Renal cortical epithelial cell (primary cell): ENCODE measurements around the gene UBL7. TPM values are rescaled to one million over a fixed set of nuclear protein-coding genes. Genes with fewer than 3 reads are reported as not detected.

Experiments used
- DNase-seq: peaks from one replicate; pipeline ENCODE4 v3.0.0-alpha.2; 2011; ENCODE audit warnings: low read depth
- total RNA-seq: library from RNA; depleted of rRNA; stranded (reverse); fragments of >200 nt; gene quantifications from 2 replicates; pipeline ENCODE4 v1.2.3, GENCODE V29; 2014

UBL7 gene
- total RNA-seq, 1 donor from 2014 or later, result 31.2 TPM

DNA sequence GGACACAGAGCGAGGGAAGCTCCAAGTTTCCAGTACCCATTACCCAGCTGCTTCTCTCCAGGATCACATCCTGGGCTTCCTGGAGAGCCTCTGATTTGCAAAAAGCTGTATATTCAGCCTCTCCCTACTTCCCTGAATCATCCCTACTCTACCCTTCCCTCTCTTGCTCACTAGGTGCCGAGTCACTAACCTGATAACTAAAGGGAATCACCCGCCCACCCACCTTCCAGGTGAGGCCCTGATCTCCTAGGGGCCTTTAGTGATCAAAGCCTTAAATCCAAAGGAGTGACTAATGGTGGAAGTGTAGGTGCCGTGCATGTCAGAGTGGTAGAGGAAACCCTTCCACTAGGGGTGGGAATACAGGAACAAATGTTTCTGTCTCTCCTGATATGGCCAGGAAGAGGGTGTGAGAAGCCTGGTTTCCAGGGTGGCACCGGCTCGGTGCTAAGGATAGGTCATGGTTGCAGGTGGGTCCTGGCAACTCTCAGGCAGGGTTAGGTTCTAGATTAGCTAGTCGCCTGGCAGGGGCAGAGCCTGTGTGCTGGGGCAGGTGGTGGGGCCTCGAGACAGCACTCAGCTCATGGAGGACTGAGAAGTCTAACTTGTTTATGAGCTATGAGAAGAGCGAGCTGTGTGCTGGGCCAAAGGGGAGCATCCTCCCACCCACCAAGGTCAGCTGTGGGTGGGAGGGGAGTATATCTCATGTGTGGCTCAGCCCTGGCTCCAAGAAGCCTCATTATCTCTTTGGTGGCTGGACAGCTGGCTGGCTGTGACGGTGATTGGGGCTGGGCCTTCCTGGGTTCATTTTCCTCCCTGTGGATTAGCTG, 37.3 kb downstream of the UBL7 start:
- peak; percentile 39 for DNase-seq

DNA sequence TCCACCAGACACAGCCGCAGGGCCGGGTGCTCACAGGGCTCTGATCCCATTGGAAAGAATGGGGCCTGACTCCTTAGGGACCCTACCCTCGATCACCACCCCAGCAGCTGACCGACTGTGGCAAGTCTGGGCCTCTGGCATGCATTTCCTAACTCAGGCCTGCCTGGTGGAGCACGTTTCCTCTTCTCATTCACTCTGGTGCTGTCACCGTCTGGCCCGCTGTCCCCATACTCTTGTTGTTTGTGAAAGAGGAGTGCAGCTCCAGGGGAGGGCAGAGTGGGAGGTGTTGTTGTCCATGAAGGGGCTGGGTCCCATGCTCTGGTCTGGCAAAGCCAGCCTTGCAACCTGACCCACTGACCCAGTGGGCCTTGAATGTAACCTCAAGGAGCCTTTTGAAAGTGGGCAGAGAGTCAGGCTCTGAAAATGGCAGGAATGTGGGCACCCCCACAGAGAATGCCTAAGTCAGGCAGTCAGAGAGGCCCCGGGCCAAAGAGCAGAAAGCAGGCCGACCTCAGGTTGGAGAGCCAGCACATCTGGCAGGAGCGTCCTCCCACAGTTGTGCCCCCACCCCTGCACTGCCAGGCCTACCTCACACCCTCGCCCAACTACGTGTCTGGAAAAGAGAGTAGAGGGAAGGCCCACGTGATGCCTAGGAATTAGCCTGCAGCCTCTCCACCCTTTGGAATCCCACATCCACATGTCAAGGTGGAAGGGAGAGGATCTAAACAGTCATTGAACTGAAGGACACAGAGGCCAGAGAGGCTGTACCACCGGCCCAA, 38.1 kb downstream of the UBL7 start:
- peak; percentile 94 for DNase-seq

DNA sequence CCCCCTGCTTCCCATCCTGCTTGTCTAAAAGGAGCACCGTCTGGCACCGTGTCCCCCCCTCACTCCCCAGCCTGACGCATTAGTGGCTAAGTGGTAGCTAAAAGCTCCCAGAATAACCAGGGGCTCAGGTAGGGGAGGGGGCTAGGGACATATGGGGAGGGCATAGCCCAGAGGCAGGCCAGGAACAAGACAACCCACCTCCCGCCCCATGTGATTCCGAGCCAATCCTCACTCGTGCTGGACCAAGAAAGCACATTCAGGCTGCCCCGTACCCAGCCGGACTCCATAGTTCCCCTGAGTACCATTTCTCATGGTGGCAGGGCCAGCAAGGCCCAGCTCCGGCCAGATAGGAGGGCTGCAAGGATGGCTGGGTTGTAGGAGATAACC, 38.7 kb downstream of the UBL7 start:
- DNase-seq, result no peak

DNA sequence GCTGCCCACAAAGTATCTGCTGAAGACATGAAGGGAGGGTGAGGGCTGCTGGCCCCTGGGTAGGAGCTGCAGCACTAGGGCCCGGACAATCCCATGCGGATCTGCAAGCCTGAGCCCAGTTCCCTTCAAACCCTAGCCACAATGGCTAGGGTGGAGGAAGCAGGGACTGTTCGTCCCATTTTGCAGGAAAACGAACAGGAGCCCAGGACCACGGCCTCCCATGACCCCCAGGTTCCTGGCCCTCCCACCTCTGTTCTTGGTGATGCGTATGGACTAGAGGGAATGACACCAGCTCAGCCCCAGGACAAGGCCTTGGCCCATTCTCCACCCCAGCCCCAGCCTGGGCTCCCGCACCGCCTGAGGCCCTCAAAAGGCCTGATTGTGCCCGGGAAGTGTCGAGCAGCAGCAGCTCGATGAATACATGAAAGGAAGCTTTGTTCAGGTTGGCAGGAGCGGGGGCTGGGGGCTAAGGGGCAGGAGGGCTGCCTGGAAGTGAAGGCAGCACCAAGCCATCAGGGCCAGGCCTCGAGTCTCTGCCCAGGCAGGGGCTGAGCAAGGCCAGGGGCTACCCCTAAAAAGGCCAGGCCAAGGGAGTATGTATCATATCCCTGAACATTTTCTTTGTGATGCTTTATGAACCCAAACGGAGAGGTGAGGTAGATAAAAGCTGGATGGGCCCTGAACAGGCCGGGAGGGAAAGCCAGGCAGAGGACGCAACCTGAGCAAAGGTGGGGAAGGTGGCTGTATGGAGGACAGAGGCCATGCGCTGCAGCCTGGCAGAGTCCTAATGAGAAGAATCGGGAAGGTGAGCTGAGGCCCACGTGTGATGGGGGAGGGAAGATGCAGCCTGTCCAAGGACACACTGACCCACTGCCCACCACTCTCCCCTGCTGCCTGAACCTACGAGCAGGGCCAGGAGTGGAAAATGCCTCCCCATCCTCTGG, 39.4 kb downstream of the UBL7 start:
- no peak for DNase-seq

DNA sequence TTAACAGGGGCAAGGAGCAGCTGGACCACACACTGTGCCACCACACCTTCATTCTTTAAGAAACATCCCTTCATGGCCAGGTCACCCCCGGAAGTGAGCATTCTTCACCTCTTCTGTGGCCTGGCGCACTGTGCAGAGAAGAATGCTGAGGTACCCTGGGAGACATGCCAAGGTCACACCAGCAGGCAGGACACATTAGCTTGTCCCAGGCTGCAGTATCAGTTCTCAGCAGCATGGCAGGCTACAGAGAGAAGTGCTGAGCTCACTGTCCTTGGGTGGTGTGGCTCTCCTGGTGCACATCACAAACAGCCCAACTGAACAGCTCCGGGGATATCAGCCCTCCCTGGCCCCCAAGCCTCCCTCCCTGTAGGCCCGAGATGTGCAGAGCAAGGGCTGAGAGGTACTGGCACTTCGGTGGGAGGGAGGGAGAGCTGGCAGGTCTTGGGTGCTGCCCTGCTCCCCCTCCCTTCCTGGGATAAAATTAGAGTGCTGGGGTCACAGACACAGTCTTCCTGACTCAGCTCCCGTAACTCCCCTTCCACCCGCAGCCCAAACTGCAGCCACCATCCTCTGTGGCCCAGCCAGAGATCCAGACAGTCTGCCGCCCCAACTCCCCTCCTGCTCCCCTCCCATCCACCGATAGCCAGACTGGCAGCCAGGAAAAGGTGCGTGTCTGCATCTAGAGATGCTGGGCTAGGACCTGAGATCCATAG, 40.6 kb downstream of the UBL7 start:
- DNase-seq, result peak; percentile 49

DNA sequence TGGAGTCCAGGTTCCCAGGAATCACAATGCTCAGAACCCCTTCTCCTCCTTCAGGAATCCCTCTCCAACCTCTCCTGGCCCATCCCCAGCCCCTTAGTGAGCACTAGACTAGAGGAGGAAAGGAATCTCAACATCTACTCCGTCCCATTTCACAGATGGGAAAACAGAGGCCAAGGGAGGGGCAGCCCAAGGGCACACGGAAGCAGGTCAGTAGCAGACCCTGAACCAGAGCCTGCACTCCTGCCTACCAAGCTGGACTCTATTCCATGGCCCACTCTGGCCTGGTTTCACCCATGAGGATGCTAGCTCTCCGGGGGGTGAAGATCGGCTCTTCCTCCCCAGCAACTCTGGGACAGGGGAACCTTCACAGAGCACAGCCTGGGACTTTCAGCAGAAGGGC, 41.5 kb downstream of the UBL7 start:
- DNase-seq, result no peak

DNA sequence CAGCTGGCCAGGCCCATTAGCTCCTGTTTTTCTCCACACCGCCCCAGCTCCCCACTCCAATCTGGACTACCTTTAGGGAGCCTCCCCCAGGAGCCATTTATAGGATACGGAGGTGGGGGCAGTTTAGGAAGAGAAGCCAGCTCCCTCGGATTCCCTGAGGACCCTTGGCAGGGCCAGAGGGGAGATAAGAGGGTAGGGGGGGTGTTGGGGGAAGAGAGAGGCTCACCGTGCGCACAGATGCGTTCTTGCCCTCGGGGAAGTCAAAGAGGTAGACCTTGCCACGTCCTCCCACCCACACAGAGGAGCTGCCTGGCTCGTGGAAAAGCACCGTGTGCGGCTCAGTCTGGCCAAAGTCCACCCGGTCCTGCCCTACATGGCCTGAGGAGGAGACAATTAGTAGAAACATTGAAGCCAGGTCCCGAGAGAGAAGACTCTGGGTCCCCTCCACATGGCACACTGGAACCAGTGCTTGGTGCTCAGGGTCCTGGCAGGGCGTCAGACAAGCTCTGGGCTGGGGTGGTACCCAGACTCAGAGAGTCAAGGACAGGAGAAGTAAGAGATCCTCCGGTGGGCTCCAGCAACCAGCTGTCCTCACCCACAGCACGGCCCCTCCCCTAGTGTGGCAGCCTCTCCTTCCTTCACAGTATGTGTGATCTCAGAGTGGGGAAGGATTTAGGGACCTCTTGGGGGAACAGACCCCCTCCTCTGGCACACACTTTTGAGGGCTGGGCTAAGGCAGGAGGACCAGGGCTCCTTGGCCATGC, 42.2 kb downstream of the UBL7 start:
- no peak for DNase-seq

DNA sequence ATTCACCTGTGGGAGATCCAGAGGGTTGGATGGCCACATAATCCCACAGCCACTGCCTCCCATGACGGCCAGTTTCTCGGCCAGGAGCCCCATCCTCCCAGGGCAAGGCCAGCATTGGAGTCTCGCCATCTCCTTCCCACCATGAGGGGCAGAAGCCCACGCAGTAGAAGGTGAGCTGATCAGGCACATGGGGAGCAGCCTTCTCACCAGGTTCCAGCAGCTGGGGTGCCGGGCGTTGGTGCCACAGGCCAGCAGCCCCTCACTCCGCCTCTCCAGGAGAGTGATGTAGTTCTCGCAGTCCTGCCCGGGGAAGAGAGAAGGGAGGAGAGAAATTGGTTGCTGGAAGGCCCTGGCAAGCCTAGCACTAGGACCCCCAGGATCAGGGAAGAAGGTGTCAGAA, 43.3 kb downstream of the UBL7 start:
- DNase-seq, result no peak

DNA sequence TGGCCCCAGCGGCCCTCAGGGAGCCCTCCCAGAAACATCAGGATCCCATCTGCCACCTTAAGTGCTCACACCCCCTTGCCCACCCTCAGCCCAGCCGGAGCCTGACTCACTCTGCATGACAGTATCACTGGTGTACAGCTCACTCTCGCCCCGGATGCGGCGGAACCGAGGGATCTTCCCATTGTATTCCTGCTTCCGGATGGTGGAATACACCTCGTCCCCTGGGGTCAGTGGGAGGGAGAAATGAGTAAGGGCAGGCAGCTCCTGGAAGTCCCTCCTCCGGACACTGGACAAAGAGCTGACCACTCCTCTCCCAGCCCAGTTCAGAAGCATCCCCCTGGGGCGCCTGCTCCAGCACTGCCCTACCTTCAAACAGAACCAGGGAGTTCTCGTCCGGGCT, 43.7 kb downstream of the UBL7 start:
- DNase-seq, result peak; percentile 22

DNA sequence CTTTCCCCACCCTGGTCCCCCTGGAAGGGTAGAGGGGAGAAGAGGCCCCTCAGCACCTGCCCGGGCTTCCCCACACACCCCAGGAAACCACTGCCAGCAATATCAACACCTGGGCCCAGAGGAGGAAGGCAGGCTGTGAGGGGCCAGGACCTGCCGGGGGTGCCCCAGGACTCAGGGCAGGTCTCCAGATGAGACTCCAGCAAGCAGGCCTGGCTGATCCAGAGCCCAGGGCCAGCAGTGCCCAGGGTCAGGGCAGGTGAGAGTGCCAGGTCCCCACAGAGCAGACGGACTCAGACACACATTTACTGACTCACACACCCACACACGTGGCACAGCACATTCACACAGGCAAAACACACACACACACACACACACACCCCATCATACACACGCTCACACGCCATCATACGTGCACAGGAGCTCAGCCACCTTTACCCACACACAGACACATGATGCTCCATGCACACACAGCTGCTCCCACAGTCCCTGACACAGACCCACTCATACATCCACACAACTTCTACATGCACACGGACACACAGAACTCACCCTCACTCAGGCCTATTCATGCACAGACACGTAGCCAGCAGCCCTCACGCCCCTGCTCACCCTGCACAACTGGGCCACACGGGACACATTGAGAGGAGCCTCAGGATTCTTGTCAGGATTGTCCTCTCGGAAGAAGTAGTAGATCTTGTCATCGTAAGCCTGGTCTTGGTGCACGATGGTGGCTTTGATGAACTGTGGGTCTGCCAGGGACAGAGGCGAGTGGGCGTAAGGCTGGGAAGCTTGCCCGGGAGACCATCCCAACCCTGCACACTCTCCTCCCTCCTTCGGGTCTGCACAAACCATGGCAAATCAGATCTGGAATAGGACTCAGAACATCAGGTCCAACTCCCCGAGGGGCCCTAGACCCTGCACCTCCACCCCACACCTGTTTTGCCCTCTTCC, 44.7 kb downstream of the UBL7 start:
- no peak for DNase-seq

DNA sequence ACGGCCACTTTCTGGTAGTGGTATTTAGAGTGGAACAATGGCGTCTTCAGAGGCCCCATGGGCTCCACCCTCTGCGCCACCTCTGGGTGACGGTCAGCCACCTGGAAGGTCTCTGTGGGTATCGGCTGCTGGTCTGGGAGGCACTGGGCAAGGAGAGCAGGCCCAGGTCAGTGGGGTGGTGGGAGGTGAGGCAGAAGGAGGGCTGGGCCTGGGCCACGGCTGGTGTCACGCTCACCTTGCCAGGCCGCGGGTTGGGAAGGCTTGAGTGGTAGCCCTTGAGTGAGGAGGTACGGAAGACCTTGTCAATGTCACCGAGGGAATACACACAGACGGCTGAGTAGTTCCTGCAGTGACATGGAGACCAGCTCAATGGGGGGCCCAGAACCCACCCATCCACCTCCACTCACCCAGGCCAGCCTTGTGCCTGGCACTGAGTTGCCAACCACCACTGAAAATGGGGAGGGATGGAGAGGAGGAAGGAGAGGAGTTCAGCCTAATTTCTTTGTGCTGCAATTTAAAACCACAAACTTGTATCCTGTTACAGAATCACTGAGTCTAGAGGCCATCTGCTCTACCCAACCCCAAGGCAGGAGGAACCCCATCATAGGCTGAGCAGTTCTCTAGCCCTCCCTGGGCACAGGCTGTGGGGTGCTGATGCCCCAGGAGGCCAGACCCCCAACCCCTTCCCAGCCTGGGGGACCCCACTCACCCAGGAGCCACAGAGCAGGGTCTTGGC, 46.2 kb downstream of the UBL7 start:
- no peak for DNase-seq

DNA sequence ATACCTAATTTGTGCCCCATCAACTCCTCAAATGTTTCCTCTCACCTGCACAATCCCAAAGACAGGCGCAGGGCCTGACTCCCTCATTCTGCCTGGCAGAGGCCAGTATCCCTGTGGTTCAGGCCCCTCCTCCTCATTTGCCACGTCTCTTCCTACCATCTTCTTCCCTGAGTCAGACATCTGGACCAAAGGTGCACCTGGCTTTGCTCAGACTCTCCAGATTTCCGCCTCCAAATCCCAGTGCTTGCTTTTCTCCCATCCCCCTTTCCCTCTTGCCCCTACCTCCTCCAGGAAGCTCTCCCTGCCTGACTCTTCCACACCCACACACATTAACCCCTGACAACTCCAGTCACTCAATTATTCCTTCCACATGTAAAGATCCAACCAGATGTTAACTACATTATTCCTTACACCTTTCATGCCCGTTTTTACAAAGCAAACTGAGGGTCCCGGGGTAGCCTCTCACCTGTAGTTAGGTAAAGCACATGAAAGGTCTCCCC, 46.8 kb downstream of the UBL7 start:
- DNase-seq, result no peak

DNA sequence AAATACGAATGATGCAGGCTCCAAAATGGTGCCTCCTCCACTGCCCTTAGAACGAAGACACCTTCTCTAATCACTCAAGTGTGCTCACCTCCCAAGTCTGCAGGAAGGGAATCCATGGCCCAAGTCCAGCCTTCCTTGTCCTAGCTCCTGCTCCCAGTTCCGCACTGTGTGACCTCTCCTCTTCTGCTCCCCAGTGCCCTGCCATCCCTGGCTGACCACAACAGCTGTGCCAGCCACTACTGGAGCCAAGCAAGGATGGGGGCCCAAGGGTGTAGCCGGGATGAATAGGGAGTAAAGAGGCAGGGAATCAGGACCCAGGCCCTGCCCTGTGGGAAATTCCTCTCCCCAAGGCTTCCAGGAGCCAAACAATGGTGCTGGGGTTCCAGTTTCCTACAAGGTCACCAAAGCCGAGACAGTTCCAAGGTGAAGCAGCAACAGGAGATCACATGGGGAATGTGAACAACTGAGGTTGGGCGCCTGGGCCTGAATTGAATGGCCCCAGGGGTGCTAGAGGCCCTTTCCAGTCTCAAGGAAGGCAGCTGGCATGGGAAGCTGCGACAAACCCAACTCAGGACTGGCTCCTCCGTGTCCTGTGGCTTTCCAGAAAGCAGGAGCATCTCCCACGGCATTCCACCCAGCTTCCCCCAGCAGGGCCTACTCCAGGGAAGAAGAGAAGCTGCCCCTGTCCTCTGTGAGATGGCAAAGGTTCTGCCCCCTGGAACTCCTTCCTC, 47.4 kb downstream of the UBL7 start:
- DNase-seq, result no peak

DNA sequence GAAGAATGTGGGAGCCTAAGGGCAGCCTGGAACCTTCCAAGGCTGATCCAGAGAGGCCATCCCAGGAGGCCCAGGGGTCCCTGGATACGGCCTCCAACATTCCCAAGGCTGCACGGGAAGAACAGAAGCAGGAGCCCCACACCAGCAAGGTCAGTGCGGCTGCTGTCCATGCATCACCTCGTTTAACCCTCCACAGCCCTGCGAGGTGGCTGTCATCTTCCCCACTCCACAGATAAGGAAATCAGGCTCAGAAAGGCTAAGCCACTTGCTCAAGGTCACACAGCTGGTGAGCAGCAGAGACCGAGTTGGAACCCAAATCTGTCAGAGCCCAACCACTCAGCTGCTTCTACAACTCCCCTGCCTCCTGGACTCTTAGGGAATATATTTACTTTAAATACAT, 48.8 kb downstream of the UBL7 start:
- no peak for DNase-seq

DNA sequence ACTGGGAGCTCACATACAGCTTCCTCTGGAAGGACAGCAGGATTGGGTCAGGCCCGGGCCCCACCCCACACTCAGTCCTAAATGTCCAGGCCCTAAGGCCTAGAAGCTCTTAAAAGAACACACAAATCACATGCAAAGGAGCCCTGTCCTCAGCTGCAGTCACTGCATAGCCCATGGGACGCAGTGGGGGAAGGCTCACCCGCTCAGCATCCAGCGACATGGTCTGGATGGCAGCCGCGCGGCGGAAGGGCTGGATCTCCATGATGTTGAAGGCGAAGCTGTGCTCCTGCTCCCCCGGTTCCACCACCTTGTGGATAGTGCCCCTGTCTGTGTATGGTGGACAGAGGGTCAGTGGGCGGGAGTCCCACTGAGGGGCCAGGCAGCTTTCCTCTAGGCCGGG, 49.3 kb downstream of the UBL7 start:
- no peak for DNase-seq

DNA sequence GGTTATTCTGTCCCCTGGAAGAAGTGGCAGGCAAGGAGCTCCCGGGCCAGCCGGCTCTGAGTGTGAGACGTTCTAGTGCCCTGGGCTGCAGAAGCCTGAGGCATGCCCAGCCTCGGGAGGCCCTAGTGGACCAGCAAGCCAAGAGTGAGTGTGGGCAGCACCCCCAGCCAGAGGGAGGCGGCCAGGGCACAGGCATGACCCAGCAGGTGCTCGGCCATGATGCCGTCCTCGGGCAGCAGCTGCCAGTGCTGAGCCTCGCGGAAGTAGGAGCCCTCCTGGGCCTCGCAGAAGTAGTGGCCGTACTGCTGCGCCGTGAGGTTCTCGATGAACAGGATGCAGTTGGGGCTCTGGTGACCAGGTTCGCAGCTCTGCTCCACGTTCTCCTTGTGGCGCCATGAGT, 50.5 kb downstream of the UBL7 start:
- no peak for DNase-seq

DNA sequence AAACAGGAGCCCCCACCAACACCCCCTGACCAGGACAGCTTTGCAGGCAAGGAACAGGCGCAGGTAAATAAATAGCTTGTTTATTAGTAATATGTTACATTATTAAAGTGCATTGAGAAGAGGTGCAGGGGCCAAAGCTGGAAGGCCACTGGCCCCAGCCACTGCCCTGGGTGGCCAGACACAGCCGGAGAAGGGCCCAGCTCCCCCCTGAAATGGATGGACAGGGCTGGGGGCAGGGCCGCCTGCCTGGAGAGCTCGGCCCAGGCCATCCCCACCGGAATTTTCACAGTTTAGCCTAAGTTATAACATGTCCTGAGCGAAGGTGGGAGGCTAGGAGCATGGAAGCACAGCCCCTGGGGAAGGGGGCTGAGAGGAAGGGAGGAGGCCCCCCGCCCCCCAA, 51.7 kb downstream of the UBL7 start:
- DNase-seq, result no peak

DNA sequence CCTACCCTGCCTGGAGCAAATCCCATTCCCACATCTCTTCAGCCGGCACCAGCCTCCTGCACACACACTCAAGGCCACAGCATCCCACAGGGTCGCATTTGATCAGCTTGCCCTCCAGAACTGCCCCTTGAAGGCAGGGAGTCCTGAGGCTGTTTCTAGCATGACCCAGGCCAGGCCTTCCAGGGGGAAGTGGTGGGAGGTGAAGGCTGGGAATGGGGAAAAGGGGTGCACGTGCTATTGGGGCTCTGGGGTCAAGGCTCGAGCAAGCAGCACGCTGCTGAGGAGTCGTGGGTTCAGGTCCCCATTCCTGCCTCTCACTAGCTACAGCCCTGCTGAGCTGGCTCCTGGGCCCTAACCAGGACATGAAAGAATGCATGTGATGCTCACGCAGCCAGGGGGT, 52.1 kb downstream of the UBL7 start:
- no peak for DNase-seq
